Trophoblast cell (in vitro differentiated cells and primary cell): ENCODE data around the gene SLC1A7.

Source experiments
- DNase-seq, 2 donors: peaks; one replicate each; pipeline ENCODE4 v3.0.0-alpha.2; 2016
- H2AFZ ChIP-seq: 2 replicates; pipeline ENCODE4 v1.6.1; 2013; ENCODE audit warnings: low read length, moderate library complexity, mild to moderate bottlenecking; ENCODE audit not compliant: insufficient read depth, poor library complexity
- H2AK5ac ChIP-seq: 2 replicates; pipeline ENCODE4 v1.6.1; 2013; ENCODE audit warnings: mild to moderate bottlenecking, low read length
- H2BK120ac ChIP-seq: 2 replicates; pipeline ENCODE4 v1.6.1; 2013; ENCODE audit warnings: low read length, mild to moderate bottlenecking, moderate library complexity; ENCODE audit not compliant: insufficient read depth, poor library complexity
- H2BK12ac ChIP-seq: 2 replicates; pipeline ENCODE4 v1.6.1; 2013; ENCODE audit warnings: mild to moderate bottlenecking, low read length, moderate library complexity
- H2BK5ac ChIP-seq: 2 replicates; pipeline ENCODE4 v1.6.1; 2013; ENCODE audit warnings: low read length, low read depth, moderate library complexity, mild to moderate bottlenecking; ENCODE audit not compliant: poor library complexity
- H3K14ac ChIP-seq: 2 replicates; pipeline ENCODE4 v1.6.1; 2013; ENCODE audit warnings: mild to moderate bottlenecking, low read length
- H3K18ac ChIP-seq: 2 replicates; pipeline ENCODE4 v1.6.1; 2013; ENCODE audit warnings: mild to moderate bottlenecking, low read length
- H3K23ac ChIP-seq: 2 replicates; pipeline ENCODE4 v1.6.1; 2013; ENCODE audit warnings: low read length
- H3K27ac ChIP-seq: 2 replicates; pipeline ENCODE4 v1.5.1; 2013; ENCODE audit warnings: low read depth, mild to moderate bottlenecking, inconsistent platforms, low read length, moderate library complexity
- H3K27me3 ChIP-seq: 2 replicates; pipeline ENCODE4 v1.6.1; 2013; ENCODE audit warnings: inconsistent platforms, mild to moderate bottlenecking, low read length, moderate library complexity; ENCODE audit not compliant: insufficient read depth
- H3K36me3 ChIP-seq, 2 experiments: 1 replicate in 1 of 2; 2 replicates in 1 of 2; pipeline ENCODE4 v1.6.1; 2013; ENCODE audit warnings: low read length in 2 of 2, mild to moderate bottlenecking in 2 of 2, moderate library complexity in 1 of 2; ENCODE audit not compliant: insufficient read depth in 2 of 2, control insufficient read depth in 1 of 2
- H3K4ac ChIP-seq: 2 replicates; pipeline ENCODE4 v1.6.1; 2013; ENCODE audit warnings: low read depth, mild to moderate bottlenecking, low read length, moderate library complexity
- H3K4me1 ChIP-seq, 2 experiments: 1 replicate in 1 of 2; 2 replicates in 1 of 2; pipeline ENCODE4 v1.6.1; 2013; ENCODE audit warnings: low read length in 2 of 2, mild to moderate bottlenecking in 2 of 2, moderate library complexity in 1 of 2; ENCODE audit not compliant: insufficient read depth in 2 of 2, control insufficient read depth in 1 of 2
- H3K4me2 ChIP-seq: 2 replicates; pipeline ENCODE4 v1.6.1; 2013; ENCODE audit warnings: inconsistent platforms, mild to moderate bottlenecking, low read length, moderate library complexity
- H3K4me3 ChIP-seq: 2 replicates; pipeline ENCODE4 v1.5.1; 2013; ENCODE audit warnings: mild to moderate bottlenecking, low read depth, low read length, inconsistent platforms
- H3K79me1 ChIP-seq: one replicate; pipeline ENCODE4 v1.6.1; 2013; ENCODE audit warnings: low read length
- H3K79me2 ChIP-seq: 2 replicates; pipeline ENCODE4 v1.6.1; 2013; ENCODE audit warnings: low read length, mild to moderate bottlenecking; ENCODE audit not compliant: control insufficient read depth, insufficient read depth, poor library complexity
- H3K9ac ChIP-seq: 2 replicates; pipeline ENCODE4 v1.6.1; 2013; ENCODE audit warnings: mild to moderate bottlenecking, low read length
- H3K9me3 ChIP-seq: 2 replicates; pipeline ENCODE4 v1.6.1; 2013; ENCODE audit warnings: low read depth, mild to moderate bottlenecking, control low read depth, inconsistent platforms, low read length; ENCODE audit not compliant: insufficient read depth
- H4K12ac ChIP-seq: 2 replicates; pipeline ENCODE4 v1.6.1; 2013; ENCODE audit warnings: low read depth, mild to moderate bottlenecking, low read length, moderate library complexity
- H4K8ac ChIP-seq: 2 replicates; pipeline ENCODE4 v1.6.1; 2013; ENCODE audit warnings: low read depth, mild to moderate bottlenecking, low read length, moderate library complexity
- H4K91ac ChIP-seq: one replicate; pipeline ENCODE4 v1.6.1; 2013; ENCODE audit warnings: low read depth, mild to moderate bottlenecking, low read length, moderate library complexity
- WGBS: extraction: QIAGEN DNeasy Blood & Tissue Kit; methylation state at CpG from one replicate; pipeline ENCODE4 v1.1.7; 2013; ENCODE audit warnings: missing lambda C conversion rate; ENCODE audit not compliant: insufficient read length, insufficient coverage; ENCODE audit errors: extremely low coverage; 5-methylcytosine and 5-hydroxymethylcytosine counted together

SLC1A7 gene

GRCh38 chr1:53131590-53131938, 10.9 kb downstream of the SLC1A7 start:
- no peaks in the 10 kb centered on the region for H3K4me1 ChIP-seq
- no peak overlapping the region for H3K27ac ChIP-seq
- no peaks in the 10 kb centered on the region for H3K9me3 ChIP-seq
- H4K8ac ChIP-seq = no peak overlapping the region
- H2AFZ ChIP-seq = no peak overlapping the region
- H3K79me1 ChIP-seq = no peaks in the 10 kb centered on the region
- no peak for DNase-seq
- no peak overlapping the region for H3K4me2 ChIP-seq
- H3K4me3 ChIP-seq = no peak overlapping the region
- H3K36me3 ChIP-seq = no peaks in the 10 kb centered on the region
- H3K14ac ChIP-seq = no peak overlapping the region
- WGBS = no CpG with 5 or more reads among the region's 2 CpGs
- H4K91ac ChIP-seq = no peak overlapping the region
- H3K79me2 ChIP-seq = no peaks in the 10 kb centered on the region
- no peak overlapping the region for H2BK120ac ChIP-seq
- no peak overlapping the region for H2BK12ac ChIP-seq
- no peak overlapping the region for H2BK5ac ChIP-seq
- no peak overlapping the region for H3K23ac ChIP-seq
- H3K9ac ChIP-seq = no peak overlapping the region
- no peaks in the 10 kb centered on the region for H3K27me3 ChIP-seq
- H3K4ac ChIP-seq = no peak overlapping the region
- H4K12ac ChIP-seq = no peak overlapping the region
- H2AK5ac ChIP-seq = no peak overlapping the region
- H3K18ac ChIP-seq = no peak overlapping the region

- H3K23ac ChIP-seq = no peak overlapping the region
- no peak overlapping the region for H2BK120ac ChIP-seq
- H3K9ac ChIP-seq = no peak overlapping the region
- H2BK12ac ChIP-seq = no peak overlapping the region
- no peak overlapping the region for H4K12ac ChIP-seq
- no peak overlapping the region for H3K14ac ChIP-seq
- H2BK5ac ChIP-seq = no peak overlapping the region
- no peak overlapping the region for H3K18ac ChIP-seq
- H3K9me3 ChIP-seq = no peaks in the 10 kb centered on the region
- no peaks in the 10 kb centered on the region for H3K79me2 ChIP-seq
- H3K27ac ChIP-seq = no peak overlapping the region
- no peak overlapping the region for H3K4me2 ChIP-seq
- H4K8ac ChIP-seq = no peak overlapping the region
- H2AFZ ChIP-seq = no peak overlapping the region
- H3K4me3 ChIP-seq = no peak overlapping the region
- H3K4ac ChIP-seq = no peak overlapping the region
- WGBS = no CpG with 5 or more reads among the region's 9 CpGs
- H3K36me3 ChIP-seq = no peaks in the 10 kb centered on the region
- H3K27me3 ChIP-seq = no peaks in the 10 kb centered on the region
- DNase-seq = no peak
- no peak overlapping the region for H4K91ac ChIP-seq
- no peak overlapping the region for H2AK5ac ChIP-seq
- no peaks in the 10 kb centered on the region for H3K79me1 ChIP-seq
- H3K4me1 ChIP-seq = no peaks in the 10 kb centered on the region
Measured at GRCh38 chr1:53130878-53131589, 11.4 kb downstream of the SLC1A7 start.

DNA sequence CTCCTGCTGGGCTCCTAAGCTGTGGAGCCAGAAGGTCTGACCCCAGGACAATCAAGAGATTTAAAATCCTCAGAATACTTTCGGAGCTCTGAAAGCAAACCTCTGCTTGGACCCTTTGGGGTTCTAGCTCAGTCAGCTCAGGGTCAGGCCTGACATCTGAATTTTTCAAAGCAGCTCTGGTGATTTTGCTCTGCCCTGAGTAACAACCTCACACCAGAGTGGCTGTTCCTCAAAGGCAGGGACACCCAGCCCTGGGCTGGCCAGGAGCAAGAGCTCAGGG, 11.9 kb downstream of the SLC1A7 start:
- no peak overlapping the region for H3K23ac ChIP-seq
- H3K27me3 ChIP-seq = no peaks in the 10 kb centered on the region
- no peaks in the 10 kb centered on the region for H3K36me3 ChIP-seq
- no peaks in the 10 kb centered on the region for H3K9me3 ChIP-seq
- no peak overlapping the region for H2BK120ac ChIP-seq
- no peak overlapping the region for H2AK5ac ChIP-seq
- H3K27ac ChIP-seq = no peak overlapping the region
- no CpG with 5 or more reads among the region's 1 CpG for WGBS
- no peak overlapping the region for H3K18ac ChIP-seq
- H3K4ac ChIP-seq = no peak overlapping the region
- no peak overlapping the region for H4K12ac ChIP-seq
- no peaks in the 10 kb centered on the region for H3K79me2 ChIP-seq
- no peaks in the 10 kb centered on the region for H3K79me1 ChIP-seq
- no peak overlapping the region for H3K14ac ChIP-seq
- H3K4me2 ChIP-seq = no peak overlapping the region
- no peak overlapping the region for H4K8ac ChIP-seq
- no peak overlapping the region for H2BK5ac ChIP-seq
- H3K4me3 ChIP-seq = no peak overlapping the region
- H2BK12ac ChIP-seq = no peak overlapping the region
- DNase-seq = no peak
- no peak overlapping the region for H2AFZ ChIP-seq
- H3K4me1 ChIP-seq = no peaks in the 10 kb centered on the region
- no peak overlapping the region for H4K91ac ChIP-seq
- H3K9ac ChIP-seq = no peak overlapping the region

GRCh38 chr1:53129891-53130597, 12.4 kb downstream of the SLC1A7 start:
- no peak overlapping the region for H3K14ac ChIP-seq

More at GRCh38 chr1:53129891-53130597, 12.4 kb downstream of the SLC1A7 start:
- H4K12ac ChIP-seq = no peak overlapping the region
- no peak overlapping the region for H3K18ac ChIP-seq
- no peaks in the 10 kb centered on the region for H3K79me2 ChIP-seq
- no peak overlapping the region for H4K91ac ChIP-seq
- no peak overlapping the region for H3K4me3 ChIP-seq
- no peak overlapping the region for H3K27ac ChIP-seq
- H3K36me3 ChIP-seq = no peaks in the 10 kb centered on the region
- H2BK120ac ChIP-seq = no peak overlapping the region
- H3K4me2 ChIP-seq = no peak overlapping the region
- no peak overlapping the region for H3K9ac ChIP-seq
- H3K27me3 ChIP-seq = no peaks in the 10 kb centered on the region
- no peak overlapping the region for H2BK12ac ChIP-seq
- no peak overlapping the region for H2AK5ac ChIP-seq
- DNase-seq = no peak
- no peak overlapping the region for H2BK5ac ChIP-seq
- H4K8ac ChIP-seq = no peak overlapping the region
- no peak overlapping the region for H2AFZ ChIP-seq
- H3K23ac ChIP-seq = no peak overlapping the region
- WGBS = no CpG with 5 or more reads among the region's 12 CpGs
- H3K79me1 ChIP-seq = no peaks in the 10 kb centered on the region
- no peaks in the 10 kb centered on the region for H3K9me3 ChIP-seq
- no peaks in the 10 kb centered on the region for H3K4me1 ChIP-seq
- H3K4ac ChIP-seq = no peak overlapping the region
